Left cardiac atrium (tissue), 4 donors: ENCODE data around the gene AP1AR. TPM values are rescaled to one million over a fixed set of nuclear protein-coding genes. Genes with fewer than 3 reads are reported as not detected.
A peak's percentile ranks its signal among the peaks of the same experiment; 100 is the strongest.
"Not testable (repeated sequence)": the region's sequence is repeated elsewhere in the genome, so short reads cannot be mapped to it uniquely, and the experiment has no call there.

Source experiments
- ATAC-seq, 2 donors: fragments of 200-7000 bp; cut with Tn5 transposase; one replicate each; pipeline ENCODE4 v1.9.1; 2020; ENCODE audit warnings: mild to moderate bottlenecking in 2 of 2, moderate library complexity in 2 of 2
- DNase-seq: peaks from one replicate; pipeline ENCODE4 v3.0.0-alpha.2; 2020
- intact Hi-C, 2 donors: fragments of 100-400 bp; cut with DNase I; formaldehyde crosslinking; loops; one replicate each; pipeline versions ENCODE4 v1.14.1 to v1.15.1; 2022 to 2023
- long read RNA-seq: library from polyadenylated mRNA; unstranded; transcript quantifications from one replicate; pipeline ENCODE4 v2.0.0, GENCODE V29; 2021
- total RNA-seq, 2 donors: library from RNA; stranded (reverse); fragmentation: NEBNext Ultra II Directional; extraction: Animal tissue kit (Norgen Biotek cat#: 25700); gene quantifications; one replicate each; pipeline ENCODE4 v1.2.1, GENCODE V29; 2021
- donor health status: DM: no; HTN: yes; CAD: no.
- donor health status: DM: no; HTN: yes; CAD: no; lungs with severe emphysema.
- donor health status: DM: yes; HTN: yes; CAD: no.
- donor health status: Dilated cardiomyopathy.

Gene AP1AR
- total RNA-seq: 10 to 100 TPM in 1 of 2 donors, 1 to 10 TPM in 1; 9.6 to 13.6 TPM
- long read RNA-seq, transcript AP1AR-201 (10 exons, 2,902 nt): major isoform, 17 of 20 reads
- long read RNA-seq, partial matches to known transcripts: 1 of 20 reads
- long read RNA-seq, other reads (novel, unspliced or antisense): 1 of 20 reads

GRCh38 chr4:112231779-112232713, at the start of gene AP1AR:
TSS of gene AP1AR (plus strand) at chr4:112231787. CDS start at chr4:112232092, 305 bp downstream.
- intact Hi-C loops: loop anchor here (5.0 kb wide), 2 partner anchors 85 to 130 kb away; partner anchors contain the start of gene FAM241A (in 1 of the 2)
- DNase-seq: peak; percentile 88
- ATAC-seq: peak; percentile 84 to 89

GRCh38 chr4:112182604-112183003, 49.0 kb upstream of the AP1AR start:
- no peak for DNase-seq
- no peak for ATAC-seq
- intact Hi-C loops: no loop called here

GRCh38 chr4:112183252-112183651, 48.3 kb upstream of the AP1AR start:
- no peak for DNase-seq
- intact Hi-C loops: no loop called here
- ATAC-seq: no peak

GRCh38 chr4:112184438-112184837, 47.1 kb upstream of the AP1AR start:
- no peak for ATAC-seq
- no peak for DNase-seq
- intact Hi-C loops: no loop called here

GRCh38 chr4:112185334-112185733, 46.3 kb upstream of the AP1AR start:
- DNase-seq: no peak
- intact Hi-C loops: no loop called here
- ATAC-seq: no peak

- DNase-seq (no peak), ATAC-seq (no peak)
- intact Hi-C loops: no loop called here
These were observed 45.6 kb upstream of the AP1AR start for GRCh38 chr4:112185740-112186670.

GRCh38 chr4:112189754-112190153, 41.8 kb upstream of the AP1AR start:
- DNase-seq (no peak), ATAC-seq (no peak)
- intact Hi-C loops: no loop called here

GRCh38 chr4:112190684-112191083, 40.9 kb upstream of the AP1AR start:
- DNase-seq (no peak), ATAC-seq (no peak)
- intact Hi-C loops: no loop called here

- ATAC-seq: no peak
- intact Hi-C loops: no loop called here
These were observed 35.1 kb upstream of the AP1AR start for GRCh38 chr4:112196461-112196860.

GRCh38 chr4:112199041-112199440, 32.5 kb upstream of the AP1AR start:
- ATAC-seq: no peak
- DNase-seq: no peak
- intact Hi-C loops: no loop called here

More at GRCh38 chr4:112196461-112196860, 35.1 kb upstream of the AP1AR start:
- DNase-seq: no peak

- intact Hi-C loops: no loop called here
- ATAC-seq (no peak), DNase-seq (no peak)
These were observed 29.6 kb upstream of the AP1AR start for GRCh38 chr4:112201915-112202505.

- DNase-seq (no peak), ATAC-seq (no peak)
- intact Hi-C loops: no loop called here
These were observed 28.0 kb upstream of the AP1AR start for GRCh38 chr4:112203593-112203992.

- no peak for DNase-seq
- ATAC-seq: no peak
- intact Hi-C loops: no loop called here
These were observed 25.2 kb upstream of the AP1AR start for GRCh38 chr4:112206431-112206830.

- ATAC-seq: not testable (repeated sequence)
These were observed 23.2 kb upstream of the AP1AR start for GRCh38 chr4:112208137-112209095.

GRCh38 chr4:112210777-112211176, 20.8 kb upstream of the AP1AR start:
- no peak for DNase-seq
- intact Hi-C loops: no loop called here
- ATAC-seq: no peak

More at GRCh38 chr4:112208137-112209095, 23.2 kb upstream of the AP1AR start:
- DNase-seq, intact Hi-C loops: not testable (repeated sequence)

GRCh38 chr4:112213091-112213490, 18.5 kb upstream of the AP1AR start:
- ATAC-seq: no peak
- intact Hi-C loops: no loop called here
- DNase-seq: no peak

- intact Hi-C loops: no loop called here
- no peak for DNase-seq
- no peak for ATAC-seq
These were observed 17.7 kb upstream of the AP1AR start for GRCh38 chr4:112213856-112214255.
